ENCODE measurements around the gene FAM184B.

The FAM184B gene

DNA sequence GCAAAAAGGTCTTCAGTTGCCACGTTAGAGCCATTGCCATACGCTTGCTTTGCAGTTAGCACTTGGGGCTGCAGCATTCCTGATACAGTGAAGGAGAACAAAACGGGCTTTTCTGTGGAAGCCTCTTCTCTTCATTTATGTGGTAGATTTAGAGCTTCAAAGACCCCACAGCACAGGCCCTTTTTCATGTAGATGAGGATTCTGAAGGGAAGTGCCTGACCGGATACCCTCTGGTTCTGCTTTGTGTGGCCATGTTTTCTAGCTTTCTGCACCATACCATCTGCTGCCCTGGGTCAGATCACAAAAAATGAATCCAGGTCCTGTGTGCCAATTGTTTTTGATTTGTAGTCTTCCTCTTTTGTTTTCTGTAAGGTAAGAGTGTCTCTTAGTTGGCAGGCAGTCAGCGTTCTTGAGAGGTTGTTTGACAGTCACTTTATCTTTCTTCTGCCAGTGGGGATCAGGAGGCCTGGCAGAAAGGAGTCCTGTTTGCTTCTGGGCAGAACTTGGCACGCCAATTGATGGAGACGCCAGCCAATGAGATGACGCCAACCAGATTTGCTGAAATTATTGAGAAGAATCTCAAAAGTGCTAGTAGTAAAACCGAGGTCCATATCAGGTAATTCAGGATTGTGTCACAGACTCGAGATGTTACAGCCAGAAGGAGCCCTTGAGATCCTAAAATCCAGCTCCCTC is 196.8 kb downstream of the FAM184B start:
- no peak overlapping the region for H3K9ac ChIP-seq (ENCODE audit: low read length)
- H3K4me3 ChIP-seq (ENCODE audit: low read depth, low read length, poor library complexity, severe bottlenecking) = no peak overlapping the region
- H3K36me3 ChIP-seq (ENCODE audit: insufficient read depth, low read length) = peaks cover 47% of the 10 kb centered on the region
- TF ChIP-seq, protein P1, sequence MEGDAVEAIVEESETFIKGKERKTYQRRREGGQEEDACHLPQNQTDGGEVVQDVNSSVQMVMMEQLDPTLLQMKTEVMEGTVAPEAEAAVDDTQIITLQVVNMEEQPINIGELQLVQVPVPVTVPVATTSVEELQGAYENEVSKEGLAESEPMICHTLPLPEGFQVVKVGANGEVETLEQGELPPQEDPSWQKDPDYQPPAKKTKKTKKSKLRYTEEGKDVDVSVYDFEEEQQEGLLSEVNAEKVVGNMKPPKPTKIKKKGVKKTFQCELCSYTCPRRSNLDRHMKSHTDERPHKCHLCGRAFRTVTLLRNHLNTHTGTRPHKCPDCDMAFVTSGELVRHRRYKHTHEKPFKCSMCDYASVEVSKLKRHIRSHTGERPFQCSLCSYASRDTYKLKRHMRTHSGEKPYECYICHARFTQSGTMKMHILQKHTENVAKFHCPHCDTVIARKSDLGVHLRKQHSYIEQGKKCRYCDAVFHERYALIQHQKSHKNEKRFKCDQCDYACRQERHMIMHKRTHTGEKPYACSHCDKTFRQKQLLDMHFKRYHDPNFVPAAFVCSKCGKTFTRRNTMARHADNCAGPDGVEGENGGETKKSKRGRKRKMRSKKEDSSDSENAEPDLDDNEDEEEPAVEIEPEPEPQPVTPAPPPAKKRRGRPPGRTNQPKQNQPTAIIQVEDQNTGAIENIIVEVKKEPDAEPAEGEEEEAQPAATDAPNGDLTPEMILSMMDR (IDR thresholded peaks at IDR 0.05; ENCODE audit: low read length) = no peak
- TF ChIP-seq EZH2 (IDR thresholded peaks at IDR 0.05; ENCODE audit: borderline replicate concordance, low read length) = no peak
- no peak overlapping the region for H3K27ac ChIP-seq (ENCODE audit: low read depth, low read length, poor library complexity, severe bottlenecking)
- no peaks in the 10 kb centered on the region for H3K79me2 ChIP-seq (ENCODE audit: insufficient read depth, low read length)
- H3K4me1 ChIP-seq (ENCODE audit: insufficient read depth, low read length, severe bottlenecking) = no peaks in the 10 kb centered on the region
- no peak overlapping the region for H3K4me2 ChIP-seq (ENCODE audit: low read length)
- no peaks in the 10 kb centered on the region for H3F3A ChIP-seq (ENCODE audit: insufficient read depth, low read length)
- no peak overlapping the region for H2AFZ ChIP-seq (ENCODE audit: low read length)
- no peaks in the 10 kb centered on the region for H3K27me3 ChIP-seq (ENCODE audit: insufficient read depth, low read length)
- H3K9me3 ChIP-seq (ENCODE audit: low read length) = no peaks in the 10 kb centered on the region
- no peaks in the 10 kb centered on the region for H3K9me2 ChIP-seq (ENCODE audit: low read depth, low read length)
- no peaks in the 10 kb centered on the region for H4K20me1 ChIP-seq (ENCODE audit: insufficient read depth, low read length)

DNA sequence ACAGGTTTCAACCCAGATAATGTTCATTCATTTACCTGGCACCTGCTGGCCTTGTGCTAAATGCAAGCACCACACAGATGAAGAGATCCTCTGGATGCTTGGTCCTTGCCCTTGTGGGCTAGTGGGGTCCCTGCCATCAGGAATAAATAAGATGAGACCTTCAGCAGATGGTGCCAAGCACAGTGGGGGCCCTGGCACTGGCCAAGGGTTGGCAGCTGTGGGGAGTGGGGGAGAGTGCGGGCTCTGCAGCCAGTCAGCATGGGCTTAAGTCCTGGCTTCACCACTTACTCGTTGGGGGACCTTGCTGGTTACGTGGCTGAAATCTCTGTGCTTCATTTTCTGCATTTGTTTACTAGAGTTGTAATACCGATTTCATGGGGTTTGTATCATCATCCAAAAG is 197.5 kb downstream of the FAM184B start:
- H3K4me2 ChIP-seq (ENCODE audit: low read length) = no peak overlapping the region
- H2AFZ ChIP-seq (ENCODE audit: low read length) = no peak overlapping the region
- H3K27me3 ChIP-seq (ENCODE audit: insufficient read depth, low read length) = no peaks in the 10 kb centered on the region
- no peaks in the 10 kb centered on the region for H3K9me3 ChIP-seq (ENCODE audit: low read length)
- no peaks in the 10 kb centered on the region for H3K9me2 ChIP-seq (ENCODE audit: low read depth, low read length)
- H3K79me2 ChIP-seq (ENCODE audit: insufficient read depth, low read length) = no peaks in the 10 kb centered on the region
- no peak overlapping the region for H3K4me3 ChIP-seq (ENCODE audit: low read depth, low read length, poor library complexity, severe bottlenecking)
- no peak for TF ChIP-seq EZH2 (IDR thresholded peaks at IDR 0.05; ENCODE audit: borderline replicate concordance, low read length)
- TF ChIP-seq, protein P1 (IDR thresholded peaks at IDR 0.05; ENCODE audit: low read length) = no peak
- H3K4me1 ChIP-seq (ENCODE audit: insufficient read depth, low read length, severe bottlenecking) = peaks cover 7% of the 10 kb centered on the region
- peaks cover 45% of the 10 kb centered on the region for H3K36me3 ChIP-seq (ENCODE audit: insufficient read depth, low read length)
- H4K20me1 ChIP-seq (ENCODE audit: insufficient read depth, low read length) = no peaks in the 10 kb centered on the region
- no peak overlapping the region for H3K9ac ChIP-seq (ENCODE audit: low read length)
- no peaks in the 10 kb centered on the region for H3F3A ChIP-seq (ENCODE audit: insufficient read depth, low read length)
- no peak overlapping the region for H3K27ac ChIP-seq (ENCODE audit: low read depth, low read length, poor library complexity, severe bottlenecking)

DNA sequence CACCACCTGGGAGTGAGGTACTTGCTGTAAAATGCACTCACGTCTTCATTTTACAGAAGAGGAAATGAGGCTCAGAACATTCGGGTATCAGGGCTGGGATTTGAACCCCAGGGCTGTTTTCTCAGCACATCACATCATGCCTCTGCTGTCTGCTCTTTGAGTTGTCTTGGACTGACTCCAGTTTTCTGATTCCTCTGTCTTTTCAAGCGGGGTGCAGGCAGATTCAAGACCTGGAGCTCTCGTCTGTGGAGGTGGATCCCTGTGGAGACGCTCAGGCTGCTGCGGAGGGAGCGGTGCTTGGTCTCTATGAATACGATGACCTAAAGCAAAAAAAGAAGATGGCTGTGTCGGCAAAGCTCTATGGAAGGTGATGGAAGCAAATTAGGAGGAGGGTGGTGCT is 198.1 kb downstream of the FAM184B start:
- Histone ChIP-seq H3K27me3 (ENCODE audit: insufficient read depth, low read length) (no peaks in the 10 kb centered on the region), H3K9me2 (ENCODE audit: low read depth, low read length) (no peaks in the 10 kb centered on the region)

More for the DNA sequence above, 198.1 kb downstream of the FAM184B start:
- Histone ChIP-seq H3K9me3 (ENCODE audit: low read length) (no peaks in the 10 kb centered on the region), H3K9ac (ENCODE audit: low read length) (no peak overlapping the region), H3K27ac (ENCODE audit: low read depth, low read length, poor library complexity, severe bottlenecking) (no peak overlapping the region), H3K4me3 (ENCODE audit: low read depth, low read length, poor library complexity, severe bottlenecking) (no peak overlapping the region), H4K20me1 (ENCODE audit: insufficient read depth, low read length) (no peaks in the 10 kb centered on the region), H3K36me3 (ENCODE audit: insufficient read depth, low read length) (peaks cover 40% of the 10 kb centered on the region), H2AFZ (ENCODE audit: low read length) (no peak overlapping the region), H3K4me2 (ENCODE audit: low read length) (no peak overlapping the region), H3F3A (ENCODE audit: insufficient read depth, low read length) (no peaks in the 10 kb centered on the region), H3K79me2 (ENCODE audit: insufficient read depth, low read length) (no peaks in the 10 kb centered on the region), H3K4me1 (ENCODE audit: insufficient read depth, low read length, severe bottlenecking) (peaks cover 11% of the 10 kb centered on the region)
- no peak for TF ChIP-seq EZH2 (IDR thresholded peaks at IDR 0.05; ENCODE audit: borderline replicate concordance, low read length)
- TF ChIP-seq, protein P1 (IDR thresholded peaks at IDR 0.05; ENCODE audit: low read length) = no peak
